Activated CD8-positive, alpha-beta T cell treated with anti-CD3 and anti-CD28 coated beads for 36 hours (primary cell): ENCODE results near the gene SRXN1. TPM values are rescaled to one million over a fixed set of nuclear protein-coding genes. Genes with fewer than 3 reads are reported as not detected.
"Not testable (repeated sequence)": the region's sequence is repeated elsewhere in the genome, so short reads cannot be mapped to it uniquely, and the experiment has no call there.

Source experiments
- ATAC-seq: fragments of 200-7000 bp; cut with Tn5 transposase; one replicate; pipeline ENCODE4 v1.10.0; 2021; ENCODE audit warnings: mild to moderate bottlenecking, moderate library complexity
- CTCF ChIA-PET: fragments of 350-600 bp; sonication (Branson Sonifier 250); formaldehyde crosslinking; loops from one replicate; lab custom pipeline; 2021; ENCODE audit warnings: antibody characterized with exemption; lab: Charles Lee
- POLR2A ChIA-PET: fragments of 350-600 bp; sonication (Branson Sonifier 250); formaldehyde crosslinking; loops from one replicate; lab custom pipeline; 2021; ENCODE audit warnings: antibody characterized with exemption; lab: Charles Lee
- DNase-seq: peaks from one replicate; pipeline ENCODE4 v3.0.0-alpha.2; 2020
- H3K27ac Mint-ChIP-seq: one replicate; pipeline ENCODE4 v1.8.0; 2021; ENCODE audit warnings: mild to moderate bottlenecking, mixed read lengths
- H3K27me3 Mint-ChIP-seq: one replicate; pipeline ENCODE4 v1.8.0; 2021; ENCODE audit warnings: mixed read lengths
- H3K36me3 Mint-ChIP-seq: one replicate; pipeline ENCODE4 v1.8.0; 2021; ENCODE audit warnings: low read depth, mixed read lengths
- H3K4me1 Mint-ChIP-seq: one replicate; pipeline ENCODE4 v1.8.0; 2021; ENCODE audit warnings: low read depth, mixed read lengths
- H3K4me3 Mint-ChIP-seq: one replicate; pipeline ENCODE4 v1.8.0; 2021; ENCODE audit warnings: mild to moderate bottlenecking, moderate library complexity, mixed read lengths
- H3K9me3 Mint-ChIP-seq: one replicate; pipeline ENCODE4 v1.8.0; 2021; ENCODE audit warnings: mixed read lengths
- CTCF ChIP-seq: fragments of 200-600 bp; IDR thresholded peaks from one replicate; pipeline ENCODE4 v1.8.0; 2022; ENCODE audit warnings: antibody characterized with exemption, mild to moderate bottlenecking
- intact Hi-C: fragments of 100-400 bp; cut with micrococcal nuclease; formaldehyde crosslinking; loops from one replicate; pipeline ENCODE4 v1.10.0; 2022
- total RNA-seq, 2 experiments: library from RNA; stranded (reverse); gene quantifications; one replicate each; pipeline ENCODE4 v1.2.3, GENCODE V29; 2021

Gene SRXN1
- total RNA-seq, 2 experiments from 2014 or later = 9.4 to 9.8 TPM

GRCh38 chr20:644692-645317, 8.2 kb downstream of the SRXN1 start:
- no peaks in the 10 kb centered on the region for H3K9me3 Mint-ChIP-seq
- H3K4me1 Mint-ChIP-seq = peaks cover 11% of the 10 kb centered on the region
- ATAC-seq (no peak), DNase-seq (no peak)
- no peak overlapping the region for H3K27ac Mint-ChIP-seq
- POLR2A ChIA-PET = no interaction called here
- H3K27me3 Mint-ChIP-seq = peaks cover 16% of the 10 kb centered on the region
- intact Hi-C loops = loop anchor here (2.0 to 5.0 kb wide), 2 partner anchors 82 to 293 kb away; no protein-coding TSS in a partner anchor
- no peak for TF ChIP-seq CTCF
- no peak overlapping the region for H3K4me3 Mint-ChIP-seq
- peaks cover 19% of the 10 kb centered on the region for H3K36me3 Mint-ChIP-seq
- CTCF ChIA-PET = interaction anchor here (0.7 to 4.1 kb wide), 35 partner anchors 8 to 383 kb away, joined by 3 to 56 read pairs (median 6); partner anchors contain the start of genes CSNK2A1 and NRSN2

DNA sequence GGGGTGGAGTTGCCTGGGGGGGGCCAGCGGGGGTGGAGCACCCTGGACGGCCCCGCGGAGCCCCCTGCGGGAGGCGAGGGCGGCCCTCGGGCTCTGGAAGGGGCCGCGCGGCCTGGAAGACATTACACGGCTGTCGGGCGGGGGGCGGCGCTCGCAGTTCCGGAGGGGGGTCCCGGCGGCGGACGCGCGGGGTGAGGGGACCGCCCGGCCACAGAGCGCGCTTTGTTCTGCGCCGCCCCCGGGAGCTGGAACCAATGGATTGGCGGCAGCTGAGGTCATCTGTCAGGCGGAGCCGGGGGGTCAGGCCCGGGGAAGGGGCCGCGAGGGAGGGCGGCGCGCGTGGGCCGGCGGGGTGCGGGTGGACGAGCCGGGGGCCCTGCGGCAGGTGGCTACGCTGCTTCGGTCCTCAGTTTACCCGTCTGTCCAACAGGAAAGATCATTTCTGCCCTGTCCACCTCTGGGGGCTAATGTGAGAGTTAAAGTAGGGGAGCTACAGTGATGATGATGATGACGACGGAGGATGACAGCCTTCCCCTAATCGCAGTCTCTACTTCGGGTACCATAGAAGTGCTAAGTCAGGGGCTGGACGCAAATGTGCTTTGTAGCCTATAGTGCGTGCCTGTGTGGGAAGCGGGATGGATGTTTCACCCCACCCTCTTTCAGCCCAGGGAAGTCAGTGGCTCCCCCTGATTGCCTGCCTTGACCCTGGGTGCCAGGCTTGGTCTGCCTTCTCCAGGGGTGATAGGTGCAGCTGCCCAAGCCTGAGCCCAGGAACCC, 10.4 kb downstream of the SRXN1 start:
- H3K4me3 Mint-ChIP-seq = no peak overlapping the region
- peaks cover 4% of the 10 kb centered on the region for H3K36me3 Mint-ChIP-seq
- peaks cover 11% of the 10 kb centered on the region for H3K4me1 Mint-ChIP-seq
- intact Hi-C loops = no loop called here
- H3K9me3 Mint-ChIP-seq = no peaks in the 10 kb centered on the region
- ATAC-seq (no peak), DNase-seq (no peak)
- ChIA-PET POLR2A (no interaction called here), CTCF (interaction anchor here (1.4 kb wide), 1 partner anchor 80 kb away, joined by 3 read pairs; no protein-coding TSS in a partner anchor)
- no peak overlapping the region for H3K27ac Mint-ChIP-seq
- TF ChIP-seq CTCF = no peak
- H3K27me3 Mint-ChIP-seq = peaks cover 16% of the 10 kb centered on the region

DNA sequence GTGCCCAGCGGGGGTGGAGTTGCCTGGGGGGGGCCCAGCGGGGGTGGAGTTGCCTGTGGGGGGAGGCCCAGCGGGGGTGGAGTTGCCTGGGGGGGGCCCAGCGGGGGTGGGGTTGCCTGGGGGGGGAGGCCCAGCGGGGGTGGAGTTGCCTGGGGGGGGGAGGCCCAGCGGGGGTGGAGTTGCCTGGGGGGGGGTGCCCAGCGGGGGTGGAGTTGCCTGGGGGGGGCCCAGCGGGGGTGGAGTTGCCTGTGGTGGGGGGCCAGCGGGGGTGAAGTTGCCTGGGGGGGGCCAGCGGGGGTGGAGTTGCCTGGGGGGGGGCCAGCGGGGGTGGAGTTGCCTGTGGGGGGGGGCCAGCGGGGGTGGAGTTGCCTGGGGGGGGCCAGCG, 11.0 kb downstream of the SRXN1 start:
- H3K36me3 Mint-ChIP-seq, H3K4me3 Mint-ChIP-seq, ATAC-seq, DNase-seq, H3K27ac Mint-ChIP-seq, POLR2A ChIA-PET, intact Hi-C loops, H3K9me3 Mint-ChIP-seq: not testable (repeated sequence)
- Mint-ChIP-seq H3K4me1 (peaks cover 11% of the 10 kb centered on the region), H3K27me3 (peaks cover 16% of the 10 kb centered on the region)
- CTCF ChIA-PET = interaction anchor here (1.0 kb wide), 1 partner anchor 39 kb away, joined by 4 read pairs; no protein-coding TSS in a partner anchor

DNA sequence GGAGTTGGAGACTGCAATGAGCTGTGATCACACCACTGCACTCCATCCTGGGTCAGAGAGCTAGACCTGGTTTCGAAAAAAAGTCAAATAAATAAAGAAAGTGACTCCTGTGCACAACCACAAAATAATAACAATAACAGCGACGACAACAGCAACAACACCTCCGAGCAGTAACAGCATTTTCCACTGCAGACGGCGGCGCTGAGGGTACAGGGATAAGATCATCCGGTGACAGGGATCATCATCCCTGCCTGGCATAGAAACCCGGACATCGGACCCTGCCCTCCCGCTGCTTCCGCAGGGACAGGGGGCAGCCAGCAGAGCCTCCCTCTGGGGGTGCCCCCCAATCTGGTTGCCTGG, 11.5 kb downstream of the SRXN1 start:
- TF ChIP-seq CTCF = no peak
- ATAC-seq (no peak), DNase-seq (no peak)
- Mint-ChIP-seq H3K36me3 (no peaks in the 10 kb centered on the region), H3K27ac (no peak overlapping the region), H3K4me3 (no peak overlapping the region), H3K9me3 (no peaks in the 10 kb centered on the region), H3K4me1 (peaks cover 11% of the 10 kb centered on the region), H3K27me3 (peaks cover 16% of the 10 kb centered on the region)
- POLR2A ChIA-PET = no interaction called here
- CTCF ChIA-PET = interaction anchor here (1.0 to 2.0 kb wide), 3 partner anchors 26 to 63 kb away, joined by 3 to 5 read pairs (median 4); no protein-coding TSS in a partner anchor
- intact Hi-C loops = no loop called here

DNA sequence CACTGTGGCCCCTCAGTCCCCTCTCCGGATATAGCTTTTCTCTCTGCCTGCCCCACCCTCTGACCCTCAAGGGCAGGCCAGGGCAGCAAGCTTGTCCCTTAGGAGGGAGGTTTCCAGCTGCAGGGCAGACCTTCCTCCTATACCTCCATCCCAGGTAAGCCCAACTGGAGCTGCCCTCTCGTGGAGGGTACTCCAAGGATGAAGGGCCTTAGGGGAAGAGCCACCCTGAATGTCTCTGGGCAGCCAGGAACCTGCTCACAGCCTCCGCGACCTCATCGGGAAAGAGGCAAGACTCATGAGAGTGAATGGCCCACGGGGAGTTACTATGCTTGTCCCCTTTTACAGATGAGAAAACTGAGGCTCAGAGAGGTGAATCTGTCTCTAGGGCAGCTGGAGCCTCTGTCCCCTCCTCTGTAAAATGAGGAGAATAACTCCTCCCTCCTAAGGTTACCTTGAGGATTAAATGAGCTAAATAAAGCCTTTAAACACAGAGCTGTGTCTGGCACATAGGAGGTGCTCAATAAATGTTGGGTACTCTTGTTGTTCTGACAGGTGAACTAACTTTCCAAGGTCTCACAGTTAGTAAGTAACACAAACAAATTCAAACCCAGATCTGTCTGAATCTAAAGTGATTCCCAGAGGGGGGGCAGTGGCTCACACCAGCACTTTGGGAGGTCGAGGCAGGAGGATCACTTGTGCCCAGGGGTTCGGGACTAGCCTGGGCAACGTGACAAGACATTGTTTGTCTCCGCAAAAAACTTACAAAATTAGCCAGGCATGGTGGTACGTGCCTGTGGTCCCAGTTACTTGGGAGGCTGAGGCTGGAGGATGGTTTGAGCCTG, 12.1 kb downstream of the SRXN1 start:
- DNase-seq (no peak), ATAC-seq (no peak)
- peaks cover 11% of the 10 kb centered on the region for H3K4me1 Mint-ChIP-seq
- H3K27me3 Mint-ChIP-seq = peaks cover 16% of the 10 kb centered on the region
- no peaks in the 10 kb centered on the region for H3K9me3 Mint-ChIP-seq
- H3K4me3 Mint-ChIP-seq = no peak overlapping the region
- ChIA-PET POLR2A (no interaction called here), CTCF (interaction anchor here (1.0 to 2.0 kb wide), 3 partner anchors 27 to 63 kb away, joined by 3 to 5 read pairs (median 4); no protein-coding TSS in a partner anchor)
- no peaks in the 10 kb centered on the region for H3K36me3 Mint-ChIP-seq
- intact Hi-C loops = no loop called here
- no peak for TF ChIP-seq CTCF
- H3K27ac Mint-ChIP-seq = no peak overlapping the region
